HG03196 (cell line): ENCODE measurements around the gene TOP3B.
"Not testable (repeated sequence)": the region's sequence is repeated elsewhere in the genome, so short reads cannot be mapped to it uniquely, and the experiment has no call there.

Experiments
- ATAC-seq: cut with Tn5 transposase; IDR thresholded peaks from one replicate; pipeline ENCODE4 v1.9.1; 2021; ENCODE audit not compliant: unreplicated experiment

TOP3B gene

GRCh38 chr22:21928048-21928447 is 54.5 kb downstream of the TOP3B start:
- ATAC-seq, result no peak

GRCh38 chr22:21927174-21927823 is 55.3 kb downstream of the TOP3B start:
- no peak for ATAC-seq

DNA sequence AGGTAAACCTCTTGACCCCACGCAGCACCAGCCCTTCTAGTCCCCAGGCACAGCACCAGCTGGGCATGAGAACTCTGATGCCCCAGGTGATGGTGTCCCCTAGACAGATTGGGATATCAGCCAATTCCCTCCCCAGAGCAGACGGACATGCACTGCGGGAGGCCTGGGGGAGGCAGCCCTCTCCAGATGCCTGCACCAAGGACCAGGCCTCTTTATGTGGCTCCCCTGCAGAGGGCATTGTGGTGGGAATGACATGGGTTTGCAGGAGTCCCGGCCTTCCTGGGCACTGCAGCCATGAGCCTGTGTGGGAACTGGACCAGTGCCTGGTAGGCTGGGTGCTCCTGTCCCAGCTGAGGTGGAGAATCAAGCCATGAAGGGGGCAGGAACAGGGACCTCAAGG is 55.9 kb downstream of the TOP3B start:
- ATAC-seq, result no peak

GRCh38 chr22:21923163-21923561 is 59.4 kb downstream of the TOP3B start:
- no peak for ATAC-seq

DNA sequence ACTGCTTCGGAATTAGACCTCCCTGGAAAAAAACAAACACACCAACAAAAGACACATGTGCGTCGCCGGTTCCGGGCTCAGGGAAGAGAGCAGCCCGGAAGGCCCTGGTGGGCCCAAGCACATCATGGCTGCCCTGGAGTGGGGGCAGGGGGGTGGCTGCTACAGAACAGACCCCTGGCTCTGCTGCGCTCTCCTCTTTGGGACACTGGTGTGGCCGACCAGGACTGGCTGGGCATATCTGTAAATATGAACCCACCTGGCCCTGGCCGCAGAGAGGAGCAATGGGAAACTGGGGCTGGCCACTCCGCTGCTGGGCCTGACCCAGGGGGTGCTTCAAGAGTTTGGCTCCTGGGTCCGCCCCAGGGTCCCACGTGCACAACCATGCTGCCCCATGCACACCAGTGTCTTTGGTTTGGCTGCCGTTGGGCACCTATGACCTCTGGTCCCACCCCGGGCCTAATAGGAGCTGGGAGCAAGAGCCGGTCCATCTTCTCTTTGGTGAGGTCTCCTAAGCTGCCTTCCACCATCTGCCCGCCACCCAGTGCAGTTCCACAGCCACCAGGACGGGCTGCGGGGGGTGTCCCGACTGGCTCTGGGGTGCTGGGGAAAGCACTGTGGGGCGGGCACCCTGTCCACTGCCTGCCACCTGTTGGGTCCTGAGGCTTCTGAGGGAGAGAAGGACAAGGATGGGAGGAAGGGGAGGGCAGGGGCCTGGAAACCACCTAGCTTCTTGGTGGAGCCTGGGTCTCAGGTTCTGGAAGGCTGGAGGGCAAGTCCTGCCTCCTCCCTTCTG is 60.0 kb downstream of the TOP3B start:
- ATAC-seq, result no peak

- no peak for ATAC-seq
Observed at GRCh38 chr22:21921729-21922128, 60.9 kb downstream of the TOP3B start.

DNA sequence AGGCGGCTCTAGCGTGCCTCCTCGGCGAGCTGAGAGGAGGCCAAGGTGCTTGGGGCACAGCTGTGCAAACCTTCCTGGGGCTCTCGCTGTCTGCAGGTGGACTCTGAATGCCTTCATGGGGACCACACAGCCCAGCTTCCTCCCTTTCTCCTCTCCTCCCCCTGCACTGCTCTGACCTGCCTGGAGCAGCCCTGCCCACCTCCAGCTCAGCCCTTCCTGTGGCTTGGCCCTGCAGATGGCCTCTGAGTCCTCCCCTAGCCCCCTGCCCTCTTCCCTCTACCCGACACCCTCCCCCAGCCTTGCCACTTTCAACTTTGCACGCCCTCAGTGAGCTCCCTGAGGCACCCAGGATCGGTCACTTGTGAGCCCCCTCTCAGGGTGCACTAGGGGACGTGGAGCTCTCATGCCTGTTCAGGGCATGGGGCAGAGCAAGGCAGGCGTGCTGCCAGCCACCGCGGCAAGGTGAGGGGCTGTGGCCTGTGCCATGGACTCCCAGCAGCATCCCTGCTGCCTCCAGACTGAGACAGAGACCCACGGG is 61.3 kb downstream of the TOP3B start:
- no peak for ATAC-seq

- no peak for ATAC-seq
Observed at GRCh38 chr22:21920341-21921183, 62.0 kb downstream of the TOP3B start.

DNA sequence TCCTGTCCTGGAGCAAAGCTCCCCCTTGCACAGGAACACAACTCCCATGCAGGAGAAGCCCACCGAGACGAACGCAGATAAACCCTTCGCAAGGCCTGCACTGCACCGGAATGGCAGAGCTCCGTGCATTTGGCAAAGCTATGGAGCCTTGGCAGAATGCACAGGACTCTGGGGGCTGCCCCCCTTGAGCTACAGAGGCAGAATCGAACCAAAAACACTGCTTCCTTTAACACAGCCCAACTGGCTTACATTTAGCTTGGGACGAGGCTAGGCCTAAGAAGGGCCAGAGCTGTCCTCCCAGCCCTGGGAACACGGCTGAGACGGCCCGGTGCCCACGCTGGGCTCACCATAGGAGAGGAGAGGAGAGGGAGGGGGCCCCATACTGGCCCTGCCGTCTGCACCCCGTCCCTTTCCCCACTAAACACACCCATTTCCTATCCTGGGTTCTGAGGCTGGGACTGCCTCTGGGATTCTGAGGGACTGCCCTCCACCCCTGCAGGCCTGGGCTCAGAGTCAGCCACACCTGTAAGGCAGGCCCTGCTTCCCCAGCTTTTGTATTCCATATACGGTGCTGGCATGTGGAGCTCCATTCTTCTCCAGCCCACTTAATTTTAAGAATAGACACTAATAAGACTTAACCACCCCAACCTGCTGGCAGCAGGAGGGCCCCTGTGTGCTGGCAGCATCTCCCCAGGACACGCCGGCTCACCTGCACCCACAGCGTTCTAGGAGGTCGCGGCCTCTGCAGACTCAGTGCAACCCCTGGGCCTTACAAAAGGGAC is 62.9 kb downstream of the TOP3B start:
- ATAC-seq, result no peak

- no peak for ATAC-seq
Observed at GRCh38 chr22:21918466-21919185, 64.0 kb downstream of the TOP3B start.

DNA sequence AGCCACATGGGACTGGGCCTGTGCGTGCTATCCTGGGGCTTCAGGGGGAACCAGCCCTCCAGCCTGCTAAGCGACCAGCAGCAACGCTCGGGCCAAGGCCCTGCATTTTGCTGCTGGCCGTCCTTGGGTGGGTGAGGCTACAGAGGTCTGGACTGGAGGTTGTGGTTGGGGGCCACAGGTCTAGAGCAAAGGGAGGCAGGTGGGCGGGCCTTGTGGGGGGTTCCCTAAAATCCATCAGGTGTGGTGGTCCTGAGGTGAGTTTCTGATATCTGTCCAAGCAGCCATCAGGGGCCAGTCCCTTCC is 64.7 kb downstream of the TOP3B start:
- ATAC-seq, result no peak

DNA sequence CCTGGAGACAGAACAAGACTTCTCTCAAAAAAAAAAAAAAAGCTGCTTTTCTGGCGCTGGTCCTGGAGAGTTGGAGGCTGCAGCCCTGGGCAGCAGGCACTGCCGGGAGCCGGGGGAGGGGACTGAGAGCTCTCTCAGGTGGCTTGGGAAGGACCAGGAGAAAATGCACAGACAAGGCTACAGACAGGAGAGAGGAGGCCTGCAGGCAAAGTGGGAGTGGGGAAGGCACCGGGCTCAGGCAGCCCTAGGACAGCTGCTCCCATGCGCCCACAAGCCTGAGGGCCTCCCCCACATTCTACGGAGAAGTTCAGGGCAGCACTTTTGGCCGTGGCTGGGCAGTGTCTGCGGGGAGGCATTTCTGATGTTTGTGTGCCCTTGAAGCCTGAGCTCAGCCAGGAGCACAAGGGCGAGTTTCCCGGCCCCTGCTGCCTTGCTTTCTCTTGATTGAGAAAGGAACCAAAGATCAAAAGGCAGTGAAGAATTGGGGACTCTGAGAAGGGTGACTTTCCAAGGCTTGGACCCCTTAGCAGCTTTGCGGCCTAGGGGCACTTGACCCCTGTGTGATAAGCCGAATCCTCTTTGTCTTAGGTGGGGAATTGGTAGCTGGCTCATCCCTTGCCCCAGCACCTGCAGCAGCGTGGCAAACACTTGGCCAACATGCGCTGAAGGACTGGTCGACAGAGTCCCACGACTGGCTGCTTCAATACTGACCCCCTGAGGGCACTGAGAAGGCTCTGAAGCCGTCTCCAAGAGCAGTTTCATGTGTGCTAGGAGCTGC is 65.2 kb downstream of the TOP3B start:
- no peak for ATAC-seq

DNA sequence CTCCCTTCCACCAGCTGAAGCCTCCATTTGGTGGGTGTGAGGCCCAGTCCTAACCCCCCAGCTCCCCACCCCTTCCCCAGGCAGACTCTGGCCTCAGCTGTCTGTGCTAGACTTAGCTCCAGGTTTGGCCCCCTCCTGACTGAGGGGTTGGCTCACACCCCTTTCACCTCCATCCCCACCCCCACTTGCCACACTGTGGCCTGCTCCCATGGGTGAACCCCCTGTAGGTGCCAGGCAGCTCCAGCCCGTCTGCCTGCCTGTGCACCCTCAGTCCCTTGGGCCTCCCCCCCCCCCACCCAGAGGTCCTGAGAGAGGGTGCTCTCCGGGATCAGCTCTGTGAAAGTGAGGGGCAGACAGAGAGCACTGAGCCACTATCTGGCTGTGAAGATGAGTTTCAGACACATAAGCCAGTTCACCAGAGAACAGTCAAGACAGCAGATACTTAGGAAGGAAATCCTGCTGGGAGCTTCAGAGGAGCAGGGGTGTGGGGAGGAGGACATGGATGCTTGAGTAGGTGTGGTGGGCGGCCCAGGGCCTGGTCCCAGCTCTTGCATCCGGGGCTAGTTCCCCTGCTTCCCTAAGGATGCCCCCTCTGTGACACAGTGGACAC is 66.2 kb downstream of the TOP3B start:
- no peak for ATAC-seq

DNA sequence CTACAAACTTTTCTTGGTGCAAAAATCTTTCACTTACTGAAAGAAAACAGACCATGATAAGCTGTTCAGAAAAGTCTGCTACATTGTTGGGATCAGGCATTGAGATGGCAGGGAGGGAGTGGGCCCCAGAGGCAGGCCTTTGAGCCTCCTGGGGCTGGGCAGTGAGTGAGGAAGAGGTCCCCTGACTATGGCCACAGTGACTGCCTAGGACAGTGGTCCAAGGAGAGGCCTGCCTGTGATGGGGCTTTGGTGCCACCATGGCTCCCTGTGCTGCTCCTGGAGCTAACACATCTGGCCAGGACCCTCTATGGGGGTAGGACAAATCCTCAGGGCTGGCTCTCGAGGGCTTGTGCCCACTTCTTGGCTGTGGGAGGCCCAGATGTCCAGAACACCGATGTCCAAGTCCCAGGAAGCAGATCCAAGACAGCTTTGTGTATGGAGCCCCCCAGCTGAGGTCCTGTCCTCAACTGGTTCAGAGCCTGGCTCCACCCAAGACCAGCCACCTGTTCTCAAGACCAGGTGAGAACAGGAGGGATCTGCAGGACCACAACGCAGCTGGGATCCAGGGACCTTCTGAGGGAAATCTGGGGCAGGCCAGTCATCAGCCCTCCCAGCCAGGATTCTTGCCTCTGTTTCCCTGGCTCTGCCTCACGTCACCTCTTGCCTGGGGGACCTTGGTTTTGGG is 66.8 kb downstream of the TOP3B start:
- no peak for ATAC-seq

DNA sequence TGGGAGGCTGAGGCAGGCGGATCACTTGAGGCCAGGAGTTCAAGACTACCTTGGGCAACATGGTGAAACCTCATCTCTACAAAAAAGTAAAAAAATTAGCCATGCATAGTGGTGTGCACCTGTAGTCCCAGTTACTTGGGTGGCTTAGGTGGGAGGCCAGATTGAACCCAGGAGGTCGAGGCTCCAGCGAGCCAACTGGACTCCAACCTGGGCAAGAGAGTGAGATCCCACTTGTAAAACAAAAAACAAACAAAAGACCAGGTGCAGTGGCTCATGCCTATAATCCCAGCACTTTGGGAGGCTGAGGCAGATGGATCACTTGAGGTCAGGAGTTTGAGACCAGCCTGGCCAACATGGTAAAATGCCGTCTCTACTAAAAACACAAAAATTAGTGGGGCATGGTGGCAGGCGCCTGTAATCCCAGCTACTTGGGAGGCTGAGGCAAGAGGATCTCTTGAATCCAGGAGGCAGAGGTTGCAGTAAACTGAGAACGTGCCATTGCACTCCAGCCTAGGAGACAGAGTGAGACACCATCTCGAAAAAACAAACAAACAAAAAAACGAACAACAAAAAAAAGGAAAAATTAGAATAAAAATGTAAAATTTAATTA is 68.4 kb downstream of the TOP3B start:
- not testable (repeated sequence) for ATAC-seq

DNA sequence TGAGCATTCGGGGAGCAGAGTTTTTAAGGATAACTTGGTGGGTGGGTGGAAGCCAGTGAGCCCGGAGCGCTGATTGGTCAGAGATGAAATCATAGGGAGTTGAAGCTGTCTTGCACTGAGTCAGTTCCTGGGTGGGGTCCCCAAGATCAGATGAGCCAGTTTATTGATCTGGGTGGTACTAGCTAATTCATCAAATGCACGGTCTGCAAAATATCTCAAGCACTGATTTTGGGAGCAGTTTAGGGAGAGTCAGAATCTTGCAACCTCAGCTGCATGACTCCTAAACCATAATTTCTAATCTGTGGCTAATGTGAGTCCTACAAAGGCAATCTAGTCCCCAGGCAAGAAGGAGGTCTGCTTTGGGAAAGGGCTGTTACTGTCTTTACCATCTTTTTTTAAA is 72.2 kb downstream of the TOP3B start:
- not testable (repeated sequence) for ATAC-seq

GRCh38 chr22:21909871-21910270 is 72.7 kb downstream of the TOP3B start:
- no peak for ATAC-seq
